HG02981 (cell line): ENCODE measurements around the gene APBA2.

Source experiments
- ATAC-seq: cut with Tn5 transposase; IDR thresholded peaks from one replicate; pipeline ENCODE4 v1.9.1; 2021; ENCODE audit warnings: mild to moderate bottlenecking, moderate library complexity; ENCODE audit not compliant: unreplicated experiment

APBA2 gene

GRCh38 chr15:28933710-28934445, 48.1 kb downstream of the APBA2 start:
- no peak for ATAC-seq

GRCh38 chr15:28934645-28935044, 48.9 kb downstream of the APBA2 start:
- ATAC-seq = no peak

GRCh38 chr15:28935316-28935715, 49.5 kb downstream of the APBA2 start:
- ATAC-seq = no peak

GRCh38 chr15:28936081-28936480, 50.3 kb downstream of the APBA2 start:
- no peak for ATAC-seq

GRCh38 chr15:28936481-28936881, 50.7 kb downstream of the APBA2 start:
- no peak for ATAC-seq

GRCh38 chr15:28937271-28937670, 51.5 kb downstream of the APBA2 start:
- ATAC-seq = no peak

GRCh38 chr15:28942046-28942445, 56.3 kb downstream of the APBA2 start:
- ATAC-seq = no peak

- ATAC-seq = no peak
Measured at GRCh38 chr15:28942571-28942970, 56.8 kb downstream of the APBA2 start.

GRCh38 chr15:28943146-28943545, 57.4 kb downstream of the APBA2 start:
- no peak for ATAC-seq

- ATAC-seq = no peak
Measured at GRCh38 chr15:28943611-28944230, 57.9 kb downstream of the APBA2 start.

- ATAC-seq = no peak
Measured at GRCh38 chr15:28944286-28944685, 58.5 kb downstream of the APBA2 start.

GRCh38 chr15:28944696-28945300, 59.0 kb downstream of the APBA2 start:
- ATAC-seq = no peak

- no peak for ATAC-seq
Measured at GRCh38 chr15:28945626-28946230, 60.0 kb downstream of the APBA2 start.

- no peak for ATAC-seq
Measured at GRCh38 chr15:28946803-28947202, 61.0 kb downstream of the APBA2 start.

GRCh38 chr15:28947221-28947674, 61.5 kb downstream of the APBA2 start:
- ATAC-seq = no peak

GRCh38 chr15:28948036-28948435, 62.3 kb downstream of the APBA2 start:
- ATAC-seq = no peak

GRCh38 chr15:28950916-28951315, 65.1 kb downstream of the APBA2 start:
- no peak for ATAC-seq

- no peak for ATAC-seq
Measured at GRCh38 chr15:28952666-28953491, 67.1 kb downstream of the APBA2 start.

GRCh38 chr15:28953573-28954195, 67.9 kb downstream of the APBA2 start:
- ATAC-seq = no peak

- ATAC-seq = no peak
Measured at GRCh38 chr15:28954466-28955159, 68.8 kb downstream of the APBA2 start.
